NCI-H1436 (cell line): Measurements from ENCODE around the gene CCDC138.

Source experiments
- DNase-seq: peaks from one replicate; lab custom pipeline; 2025; lab: John Stamatoyannopoulos, UW

Gene CCDC138

DNA sequence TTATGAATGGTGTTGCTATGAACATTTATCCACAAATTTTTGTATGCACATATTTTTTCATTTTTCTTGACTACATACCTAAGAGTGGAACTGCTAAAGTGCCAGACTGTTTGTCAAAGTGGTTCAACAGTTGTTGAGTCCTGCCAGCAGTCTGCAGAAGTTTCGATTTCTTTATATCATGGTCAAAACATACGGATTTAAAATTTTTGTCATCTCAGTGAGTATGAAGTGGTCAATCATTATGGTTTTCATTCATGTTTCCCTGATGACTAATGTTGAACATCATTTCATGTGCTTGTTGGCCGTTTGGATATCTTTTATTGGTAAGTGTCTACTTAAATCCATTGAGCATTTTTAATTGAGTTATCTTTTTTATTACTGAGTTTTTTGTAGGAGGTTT, 39.2 kb downstream of the CCDC138 start:
- no peak for DNase-seq

- no peak for DNase-seq
These were observed 43.2 kb downstream of the CCDC138 start for GRCh38 chr2:108829578-108830310.

DNA sequence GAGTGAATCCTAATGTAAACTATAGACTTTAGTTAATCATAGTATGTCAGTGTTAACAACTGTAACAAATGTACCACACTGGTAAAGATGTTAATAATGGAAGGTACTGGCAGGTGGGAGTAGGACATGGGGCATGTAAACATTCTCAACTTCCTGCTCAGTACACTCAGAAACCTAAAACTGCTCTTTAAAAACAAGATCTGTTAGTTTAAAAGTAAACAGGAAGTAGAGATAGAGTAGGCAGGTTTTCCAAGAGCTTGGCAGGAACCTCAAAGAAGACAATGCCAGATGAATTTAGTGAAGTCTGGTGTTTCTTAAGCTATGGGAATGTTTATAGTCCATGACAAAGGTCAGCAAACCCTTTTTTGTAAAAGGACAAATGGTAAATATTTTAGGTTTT, 46.6 kb downstream of the CCDC138 start:
- DNase-seq, result no peak

GRCh38 chr2:108834620-108835019, 48.0 kb downstream of the CCDC138 start:
- DNase-seq, result no peak

- no peak for DNase-seq
These were observed 48.5 kb downstream of the CCDC138 start for GRCh38 chr2:108835040-108835439.

GRCh38 chr2:108837198-108837597, 50.6 kb downstream of the CCDC138 start:
- DNase-seq, result no peak

DNA sequence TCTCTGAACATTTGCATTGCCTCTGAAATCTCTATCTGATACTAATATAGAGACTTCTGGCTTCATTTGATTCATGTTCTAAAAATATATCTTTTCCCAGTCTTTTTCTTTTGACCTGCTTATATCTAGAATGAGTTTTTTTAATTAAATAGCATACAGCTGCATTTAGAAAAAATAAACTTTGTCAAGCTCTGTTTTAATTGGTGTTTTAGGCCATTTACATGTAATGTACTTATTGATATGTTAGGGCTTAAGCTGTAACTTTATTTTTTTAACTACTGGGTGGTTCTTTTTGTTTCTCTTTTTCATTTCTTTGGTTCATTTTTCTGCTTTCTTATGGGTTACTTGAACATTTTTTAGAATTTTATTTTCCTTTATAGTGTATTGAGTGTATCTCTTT, 54.9 kb downstream of the CCDC138 start:
- no peak for DNase-seq

DNA sequence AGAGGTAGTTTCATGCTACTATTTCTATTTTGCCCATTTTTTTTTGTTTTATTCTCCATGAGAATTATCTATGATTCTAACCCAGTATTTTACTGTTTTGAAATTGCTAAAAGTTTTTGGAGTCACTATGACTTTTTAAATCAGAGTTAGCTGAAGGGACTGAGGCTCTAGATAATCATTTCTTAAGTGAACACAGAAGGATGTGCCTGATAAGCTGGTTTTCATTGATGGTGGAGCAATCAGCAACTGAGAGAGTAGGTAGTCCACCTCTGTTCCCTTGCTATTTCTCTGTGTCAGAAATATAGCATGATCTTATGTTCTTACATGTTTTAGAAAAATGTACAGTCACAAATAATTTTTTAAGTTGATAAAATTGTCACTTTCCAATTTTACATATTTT, 59.4 kb downstream of the CCDC138 start:
- no peak for DNase-seq

DNA sequence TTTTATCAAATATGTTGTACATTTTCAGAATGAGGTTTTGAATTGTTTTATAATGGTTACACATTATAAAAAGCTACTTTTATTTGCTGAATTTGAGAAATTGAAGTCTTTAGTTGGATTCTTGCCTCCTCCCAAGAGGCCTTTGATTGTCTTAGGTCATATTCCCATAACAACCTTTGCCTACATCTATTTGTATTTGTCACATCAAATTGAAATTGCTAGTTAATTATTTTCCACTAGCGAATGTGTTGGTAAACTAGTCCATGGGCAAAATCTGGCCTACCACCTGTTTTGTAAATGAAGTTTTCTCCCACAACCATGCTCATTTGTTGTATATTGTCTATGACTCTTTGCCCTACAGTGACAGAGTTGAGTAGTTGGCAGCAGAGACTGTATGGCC, 60.4 kb downstream of the CCDC138 start:
- DNase-seq, result no peak

GRCh38 chr2:108852375-108852774, 65.8 kb downstream of the CCDC138 start:
- DNase-seq, result no peak

- DNase-seq, result no peak
These were observed 66.8 kb downstream of the CCDC138 start for GRCh38 chr2:108853421-108853820.

GRCh38 chr2:108854484-108854883, 67.9 kb downstream of the CCDC138 start:
- DNase-seq, result no peak

- no peak for DNase-seq
These were observed 68.6 kb downstream of the CCDC138 start for GRCh38 chr2:108855194-108855593.

DNA sequence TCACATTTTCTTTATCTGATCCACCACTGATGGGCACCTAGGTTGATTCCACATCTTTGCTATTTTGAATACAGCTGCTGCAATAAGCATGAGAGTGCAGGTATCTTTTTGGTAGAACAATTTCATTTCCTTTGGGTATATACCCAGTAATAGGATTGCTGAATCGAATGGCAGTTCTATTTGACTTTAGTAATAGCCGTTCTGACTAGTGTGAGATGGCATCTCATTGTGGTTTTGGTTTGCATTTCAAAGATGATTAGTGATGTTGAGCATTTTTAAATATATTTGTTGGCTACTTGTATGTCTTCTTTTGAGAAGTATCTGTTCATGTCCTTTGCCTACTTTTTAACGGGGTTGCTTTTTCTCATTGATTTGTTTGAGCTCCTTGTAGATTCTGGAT, 72.3 kb downstream of the CCDC138 start:
- no peak for DNase-seq

- DNase-seq, result no peak
These were observed 79.5 kb downstream of the CCDC138 start for GRCh38 chr2:108866041-108866440.

DNA sequence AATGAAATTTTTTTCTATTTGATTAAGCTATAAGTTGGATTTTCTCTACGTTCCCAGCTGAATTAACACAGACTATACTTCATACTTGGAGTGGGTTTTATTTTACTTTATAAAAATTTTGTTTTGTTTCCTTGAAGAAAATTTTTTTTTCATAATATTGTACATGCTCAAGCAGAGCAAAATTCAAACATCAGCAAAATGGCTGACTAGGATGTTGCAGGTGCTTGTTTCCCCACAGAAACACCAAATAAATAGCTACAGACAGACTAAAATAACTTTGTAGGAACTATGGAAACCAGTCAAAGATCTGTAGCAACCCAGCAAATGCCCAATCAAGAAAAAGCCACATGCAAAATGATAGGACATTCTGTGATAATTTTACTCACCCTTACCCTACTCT, 82.3 kb downstream of the CCDC138 start:
- DNase-seq, result no peak

- no peak for DNase-seq
These were observed 83.0 kb downstream of the CCDC138 start for GRCh38 chr2:108869542-108869941.

GRCh38 chr2:108870069-108870644, 83.6 kb downstream of the CCDC138 start:
- DNase-seq, result no peak

- DNase-seq, result no peak
These were observed 90.9 kb downstream of the CCDC138 start for GRCh38 chr2:108877506-108877905.

GRCh38 chr2:108878276-108878675, 91.7 kb downstream of the CCDC138 start:
- DNase-seq, result no peak

GRCh38 chr2:108884619-108885018, 98.0 kb downstream of the CCDC138 start:
- DNase-seq, result no peak

- DNase-seq, result no peak
These were observed 103.3 kb downstream of the CCDC138 start for GRCh38 chr2:108889907-108890306.

- no peak for DNase-seq
These were observed 106.7 kb downstream of the CCDC138 start for GRCh38 chr2:108893277-108893676.

GRCh38 chr2:108894766-108895165, 108.2 kb downstream of the CCDC138 start:
- no peak for DNase-seq
